Endometrial microvascular endothelial cells (primary cell): Measurements from ENCODE around the gene AGAP6. TPM values are rescaled to one million over a fixed set of nuclear protein-coding genes. Genes with fewer than 3 reads are reported as not detected.
"Not testable (repeated sequence)": the region's sequence is repeated elsewhere in the genome, so short reads cannot be mapped to it uniquely, and the experiment has no call there.

Source experiments
- in situ Hi-C: cut with HindIII; loops from 2 replicates; pipeline ENCODE4 v1.10.0; 2017; ENCODE audit warnings: low sequenced_read_pairs, low pct_unique_long_range_greater_than_20kb; ENCODE audit errors: inconsistent ontology term
- total RNA-seq: library from RNA; depleted of rRNA; stranded (reverse); fragments of >200 nt; gene quantifications from one replicate; pipeline ENCODE4 v1.2.3, GENCODE V29; 2015; ENCODE audit errors: inconsistent ontology term

The AGAP6 gene
- total RNA-seq, result 3.0 TPM

- in situ Hi-C loops, result not testable (repeated sequence)
Measured at GRCh38 chr10:49988376-49988775, at the start of gene AGAP6. TSS of gene AGAP6 (plus strand) at chr10:49988406. CDS start at chr10:49988716, 310 bp downstream.

- in situ Hi-C loops, result not testable (repeated sequence)
Measured at GRCh38 chr10:49941447-49942338, 46.5 kb upstream of the AGAP6 start, which contains the start of the genes PARG and TIMM23B. TSS of gene PARG (minus strand) at chr10:49942027. CDS start at chr10:49941725, 302 bp downstream. TSS of gene TIMM23B (plus strand) at chr10:49942053. CDS start at chr10:49942195, 142 bp downstream.

- in situ Hi-C loops, result not testable (repeated sequence)
Measured at GRCh38 chr10:49942339-49942705, 45.9 kb upstream of the AGAP6 start.

DNA sequence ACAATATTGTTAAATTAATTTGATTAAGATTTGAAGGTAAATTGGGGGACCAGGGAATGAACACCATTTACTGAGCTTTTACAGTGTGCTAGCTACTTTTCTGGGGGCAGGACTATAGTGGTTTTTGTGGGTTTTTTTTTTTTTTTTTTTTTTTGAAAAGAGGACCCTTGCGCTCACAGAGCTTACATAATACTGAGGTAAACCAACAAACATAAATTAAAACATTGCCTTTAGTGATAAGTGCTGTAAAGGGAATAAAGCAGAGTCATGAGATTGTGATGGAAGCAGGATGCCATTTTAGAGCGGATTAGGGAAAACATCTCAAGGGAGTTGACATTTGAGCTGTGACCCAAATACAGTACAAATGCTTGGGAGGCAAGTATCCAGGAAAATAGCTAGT lies 44.6 kb upstream of the AGAP6 start:
- in situ Hi-C loops, result not testable (repeated sequence)

DNA sequence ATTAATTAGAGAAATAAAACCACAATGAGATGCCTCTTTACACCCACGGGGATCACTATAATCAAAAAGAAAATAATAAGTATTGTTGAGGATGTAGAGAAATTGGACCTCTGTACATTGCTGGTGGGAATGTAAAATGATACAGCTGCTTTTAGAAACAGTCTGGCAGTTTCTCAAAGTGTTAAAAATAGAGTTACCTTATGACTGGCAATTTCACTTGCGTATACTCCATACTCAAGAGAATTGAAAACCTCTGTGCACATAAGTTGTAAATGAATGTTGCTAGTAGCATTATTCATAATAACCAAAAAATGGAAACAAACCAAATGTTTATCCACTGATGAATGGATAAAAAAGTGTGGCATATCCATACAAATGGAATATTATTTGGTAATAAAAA lies 40.1 kb upstream of the AGAP6 start:
- in situ Hi-C loops, result not testable (repeated sequence)

DNA sequence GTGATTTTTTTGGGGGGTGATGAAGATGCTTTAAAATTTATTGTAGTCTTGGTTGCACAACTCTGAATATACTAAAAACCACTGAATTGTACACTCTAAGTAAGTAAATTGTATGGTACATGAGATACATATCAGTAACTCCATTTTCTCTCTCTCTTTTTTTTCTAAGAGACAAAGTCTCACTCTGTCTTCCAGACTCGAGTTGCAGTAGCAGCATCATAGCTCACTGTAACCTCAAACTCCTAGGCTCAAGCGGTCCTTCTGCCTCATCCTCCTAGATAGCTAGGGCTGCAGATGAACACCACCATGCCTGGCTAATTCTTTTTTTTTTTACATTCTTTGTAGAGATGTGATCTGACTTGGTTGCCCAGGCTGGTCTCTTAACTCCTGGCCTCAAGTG lies 39.5 kb upstream of the AGAP6 start:
- in situ Hi-C loops, result not testable (repeated sequence)

DNA sequence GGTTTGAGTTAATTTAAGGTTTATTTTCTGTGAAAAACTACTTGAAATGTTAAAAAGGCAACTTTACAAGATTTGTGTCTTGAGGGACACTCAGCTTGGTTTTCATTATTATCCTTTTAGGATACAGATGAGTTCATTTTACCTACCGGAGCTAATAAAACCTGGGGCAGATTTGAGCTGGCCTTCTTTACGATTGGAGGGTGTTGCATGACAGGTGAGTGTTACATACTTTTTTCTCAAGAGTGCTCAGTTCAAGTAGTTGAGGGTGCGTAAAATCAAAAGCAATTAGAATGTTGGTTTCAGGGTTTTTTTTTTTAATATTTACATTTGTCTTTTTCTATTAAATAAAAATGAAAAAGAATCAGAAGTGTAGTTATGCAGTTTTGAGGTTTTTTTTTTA lies 36.2 kb upstream of the AGAP6 start:
- in situ Hi-C loops, result not testable (repeated sequence)

- in situ Hi-C loops, result not testable (repeated sequence)
Measured at GRCh38 chr10:49953122-49953521, 35.1 kb upstream of the AGAP6 start.

- in situ Hi-C loops, result not testable (repeated sequence)
Measured at GRCh38 chr10:49970331-49970857, 17.8 kb upstream of the AGAP6 start.

DNA sequence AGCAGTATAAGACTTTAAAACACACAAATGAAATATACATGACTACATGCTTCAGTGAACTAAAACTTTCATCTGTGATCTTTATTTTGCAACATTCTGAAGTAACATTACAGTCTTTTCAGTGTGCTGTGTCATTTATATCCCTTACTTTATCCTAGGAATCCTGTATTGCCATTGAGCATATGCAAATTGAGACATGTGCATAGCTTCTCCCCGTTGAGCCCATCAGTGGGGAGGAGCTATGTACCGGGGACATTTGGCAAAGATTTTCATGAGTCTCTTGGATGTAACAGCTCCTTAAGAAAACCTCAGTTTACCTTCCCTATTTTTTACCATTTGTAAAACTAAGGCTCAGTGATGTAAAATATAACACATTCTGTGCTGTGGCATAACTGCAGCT lies 16.7 kb upstream of the AGAP6 start:
- in situ Hi-C loops, result not testable (repeated sequence)

DNA sequence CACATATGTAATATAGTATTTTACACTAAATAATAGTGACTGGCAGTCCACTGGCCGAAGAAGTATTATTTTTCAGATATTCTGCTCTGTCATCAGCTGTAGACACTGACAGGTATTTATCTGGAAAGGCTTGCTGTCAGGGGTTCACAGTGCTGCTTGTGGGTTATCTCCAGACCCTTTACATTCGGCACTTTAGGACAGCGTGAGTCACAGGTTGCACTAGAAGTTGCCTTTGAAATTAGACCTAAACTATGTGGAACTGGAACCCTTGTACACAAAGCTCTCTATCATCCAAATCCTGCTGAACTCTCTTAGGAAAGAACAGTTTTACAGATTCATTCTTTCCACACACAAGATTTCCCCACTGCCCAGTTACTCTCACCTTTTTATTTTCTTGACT lies 16.1 kb upstream of the AGAP6 start:
- in situ Hi-C loops, result not testable (repeated sequence)

DNA sequence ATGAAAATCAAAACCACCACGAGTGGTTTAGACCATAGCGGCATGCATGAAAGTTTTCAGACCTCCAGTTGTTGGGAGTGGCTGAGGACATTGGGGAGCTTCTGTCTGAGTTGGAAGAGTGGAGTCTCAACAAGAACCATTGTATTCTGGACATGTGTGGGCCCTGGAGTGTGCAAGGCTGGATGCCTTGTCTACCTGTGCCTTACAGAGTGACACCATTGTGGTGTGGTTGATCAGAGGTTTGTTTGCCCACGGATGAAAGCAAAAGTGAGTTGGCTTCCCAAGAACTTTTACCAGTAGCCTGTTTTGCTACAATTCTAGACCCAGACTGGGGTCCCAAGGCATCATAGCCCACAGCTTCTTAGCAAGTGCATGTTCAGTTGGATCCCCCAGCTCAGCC lies 10.4 kb upstream of the AGAP6 start:
- in situ Hi-C loops, result not testable (repeated sequence)

DNA sequence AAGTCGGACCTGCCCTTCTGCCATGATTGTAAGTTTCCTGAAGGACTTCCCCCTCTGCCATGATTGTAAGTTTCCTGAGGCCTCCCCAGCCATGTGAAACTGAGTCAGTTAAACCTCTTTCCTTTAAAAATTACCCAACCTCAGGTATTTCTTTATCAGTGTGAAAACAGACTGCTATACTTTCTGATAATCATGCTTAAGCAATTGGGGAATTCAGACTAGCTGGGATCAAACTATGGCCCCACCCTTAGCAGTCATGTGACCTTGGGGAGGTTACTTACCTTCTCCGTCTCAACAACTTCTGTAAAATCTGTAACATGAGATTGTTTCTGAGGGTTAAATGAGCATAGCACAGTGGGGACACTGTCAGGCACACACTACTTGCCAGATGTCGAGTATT lies 999 bp upstream of the AGAP6 start:
- in situ Hi-C loops, result not testable (repeated sequence)

- in situ Hi-C loops, result not testable (repeated sequence)
Measured at GRCh38 chr10:49995321-49995720, 7.1 kb downstream of the AGAP6 start.

DNA sequence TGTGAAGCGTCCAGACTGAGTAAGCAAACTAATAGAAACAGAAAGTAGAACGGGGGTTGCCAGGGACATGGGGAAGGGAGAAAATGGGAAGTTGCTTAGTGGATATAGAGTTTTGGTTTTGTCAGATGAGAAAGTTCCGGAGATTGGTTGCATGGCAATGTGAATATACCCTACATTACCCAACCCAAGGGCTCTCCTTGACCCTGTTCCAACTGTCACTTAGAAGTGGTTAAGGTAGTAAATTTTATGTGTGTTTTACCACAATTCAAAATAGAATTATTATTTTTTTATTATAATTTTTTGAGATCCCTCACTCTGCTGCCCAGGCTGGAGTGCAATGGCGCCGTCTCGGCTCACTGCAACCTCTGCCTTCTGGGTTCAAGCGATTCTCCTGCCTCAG lies 25.8 kb downstream of the AGAP6 start:
- in situ Hi-C loops, result not testable (repeated sequence)

GRCh38 chr10:50015596-50016220 lies 27.5 kb downstream of the AGAP6 start:
- in situ Hi-C loops, result not testable (repeated sequence)

- in situ Hi-C loops, result not testable (repeated sequence)
Measured at GRCh38 chr10:50016926-50017325, 28.7 kb downstream of the AGAP6 start.

DNA sequence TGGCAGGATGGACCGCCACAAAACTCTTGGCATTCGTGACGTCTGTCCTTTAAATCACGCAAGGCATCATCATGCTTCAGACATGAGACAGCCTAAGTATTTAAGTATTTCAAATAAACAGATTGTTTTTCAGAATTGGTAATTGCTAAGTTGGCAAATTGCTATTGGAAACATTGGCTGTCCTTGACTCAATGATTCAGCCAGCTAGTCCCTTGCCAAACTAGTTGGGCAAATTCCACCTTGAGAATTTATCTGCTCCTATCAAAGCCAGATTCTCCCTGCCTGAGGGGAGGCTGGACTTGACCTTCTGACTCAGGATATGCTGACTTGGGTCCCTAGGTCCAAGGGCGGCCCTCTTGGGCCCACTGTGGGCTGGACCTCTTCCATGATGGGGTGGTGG lies 29.4 kb downstream of the AGAP6 start:
- in situ Hi-C loops, result not testable (repeated sequence)

DNA sequence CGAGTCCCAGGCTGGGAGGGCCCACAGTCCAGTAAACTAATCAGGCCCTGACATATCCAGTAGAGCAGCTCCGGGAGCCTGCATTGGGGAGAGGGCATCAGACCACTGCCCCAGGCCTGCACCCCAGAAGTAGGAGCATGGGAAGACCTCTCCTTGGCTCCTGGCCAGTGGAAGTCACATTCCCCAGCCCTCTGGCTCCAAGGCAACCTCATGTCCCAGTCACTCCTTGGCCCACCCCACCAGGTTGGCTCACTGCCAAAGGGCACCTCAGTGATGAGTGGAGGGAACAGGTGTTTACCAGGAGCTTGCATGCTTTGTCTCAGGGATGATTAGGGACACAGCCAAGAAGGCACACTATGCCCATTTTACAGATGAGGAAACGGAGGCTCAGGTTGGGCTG lies 31.1 kb downstream of the AGAP6 start:
- in situ Hi-C loops, result not testable (repeated sequence)
